Esophagus squamous epithelium (tissue), 4 donors: ENCODE data around the gene SERPINE2.

Source experiments
- POLR2A ChIP-seq, 4 donors: fragments of 450-650 bp; IDR thresholded peaks; one replicate each; pipeline ENCODE4 v1.6.1; 2017; ENCODE audit warnings: antibody characterized with exemption in 4 of 4, mild to moderate bottlenecking in 4 of 4, moderate library complexity in 3 of 4
- TF ChIP-seq, protein P1 (sequence below), 6 experiments: fragments of 450-650 bp in 4 of 6; fragments of 200-600 bp in 2 of 6; sonication (generic) in 2 of 6; IDR thresholded peaks; one replicate each; pipeline ENCODE4 v1.5.1; 2016 to 2019; ENCODE audit warnings: antibody characterized with exemption in 6 of 6, mild to moderate bottlenecking in 4 of 6, moderate library complexity in 4 of 6

DNA sequence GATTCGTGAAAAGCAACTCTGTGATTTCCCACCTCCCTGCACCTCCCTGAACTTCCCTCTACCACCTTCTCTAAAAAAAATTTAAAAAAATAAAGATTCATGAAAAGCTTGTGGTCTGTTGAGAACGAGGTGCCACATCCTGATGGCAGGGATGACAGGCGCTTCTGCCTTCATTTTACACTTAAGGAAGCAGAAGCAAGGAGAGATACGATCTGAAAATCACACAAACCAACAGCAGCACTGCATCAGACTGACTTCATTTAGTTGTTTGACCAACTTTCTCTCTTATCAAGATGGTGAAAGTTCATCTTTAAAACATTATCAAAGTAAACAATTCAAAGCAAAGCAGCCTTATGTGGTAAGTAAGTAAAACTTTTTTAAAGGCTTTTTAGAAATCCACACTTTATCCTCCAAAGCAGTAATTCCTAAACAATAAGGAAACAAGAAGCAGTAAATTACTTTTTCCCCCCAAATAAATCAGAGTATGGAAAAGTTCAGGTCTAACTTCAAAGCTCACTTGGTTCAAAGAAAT lies 109.4 kb downstream of the SERPINE2 start:
- TF ChIP-seq, protein P1, sequence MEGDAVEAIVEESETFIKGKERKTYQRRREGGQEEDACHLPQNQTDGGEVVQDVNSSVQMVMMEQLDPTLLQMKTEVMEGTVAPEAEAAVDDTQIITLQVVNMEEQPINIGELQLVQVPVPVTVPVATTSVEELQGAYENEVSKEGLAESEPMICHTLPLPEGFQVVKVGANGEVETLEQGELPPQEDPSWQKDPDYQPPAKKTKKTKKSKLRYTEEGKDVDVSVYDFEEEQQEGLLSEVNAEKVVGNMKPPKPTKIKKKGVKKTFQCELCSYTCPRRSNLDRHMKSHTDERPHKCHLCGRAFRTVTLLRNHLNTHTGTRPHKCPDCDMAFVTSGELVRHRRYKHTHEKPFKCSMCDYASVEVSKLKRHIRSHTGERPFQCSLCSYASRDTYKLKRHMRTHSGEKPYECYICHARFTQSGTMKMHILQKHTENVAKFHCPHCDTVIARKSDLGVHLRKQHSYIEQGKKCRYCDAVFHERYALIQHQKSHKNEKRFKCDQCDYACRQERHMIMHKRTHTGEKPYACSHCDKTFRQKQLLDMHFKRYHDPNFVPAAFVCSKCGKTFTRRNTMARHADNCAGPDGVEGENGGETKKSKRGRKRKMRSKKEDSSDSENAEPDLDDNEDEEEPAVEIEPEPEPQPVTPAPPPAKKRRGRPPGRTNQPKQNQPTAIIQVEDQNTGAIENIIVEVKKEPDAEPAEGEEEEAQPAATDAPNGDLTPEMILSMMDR (IDR thresholded peaks at IDR 0.05): no peak
- TF ChIP-seq POLR2A (IDR thresholded peaks at IDR 0.05): no peak
